ENCODE results near the gene SDK1. TPM values are rescaled to one million over a fixed set of nuclear protein-coding genes. Genes with fewer than 3 reads are reported as not detected.

The SDK1 gene
- total and polyA plus RNA-seq, 7 donors, result 0.31 to 2.4 (median 1.3) TPM

GRCh38 chr7:3605222-3605621 is 304.2 kb downstream of the SDK1 start:
- ATAC-seq (no peak), DNase-seq (no peak)
- no peak overlapping the region for H3K4me3 ChIP-seq
- no peaks in the 10 kb centered on the region for H3K27me3 ChIP-seq (ENCODE audit: insufficient read depth in 3 of 3, low read length in 2 of 3)
- H3K27ac ChIP-seq, result no peak overlapping the region
- H3K4me1 ChIP-seq, result no peaks in the 10 kb centered on the region
- H3K36me3 ChIP-seq (ENCODE audit: insufficient read depth in 1 of 2, low read depth in 1 of 2), result no peaks in the 10 kb centered on the region
- intact Hi-C loops (cut with DNase I), result no loop called here
- H3K9me3 ChIP-seq, result peaks cover 2% of the 10 kb centered on the region
- WGBS, 3 donors, result 56 to 63% (median 61%) methylated on average over 2 of the region's 2 CpGs
- TF ChIP-seq CTCF (IDR thresholded peaks at IDR 0.05), result no peak

DNA sequence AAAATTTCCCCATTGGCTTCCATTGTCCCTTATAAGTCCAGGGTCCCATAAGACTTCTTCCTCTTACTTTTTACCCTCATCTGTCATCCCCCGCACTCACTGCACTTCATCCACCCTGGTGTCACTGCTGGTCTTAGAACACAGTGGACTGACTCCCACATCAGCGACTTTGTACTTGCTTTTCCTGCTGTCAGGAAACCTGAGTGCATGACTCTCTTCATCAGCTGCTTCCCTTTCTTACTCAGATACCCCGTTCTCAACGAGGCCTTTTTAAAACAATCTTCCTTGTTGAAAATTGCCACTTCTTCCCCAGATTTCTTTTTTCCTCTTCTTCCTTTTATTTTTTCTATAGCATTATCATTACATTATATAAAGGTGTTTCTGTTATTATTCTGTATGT is 305.4 kb downstream of the SDK1 start:
- intact Hi-C loops (cut with DNase I), result no loop called here
- Histone ChIP-seq H3K9me3 (peaks cover 2% of the 10 kb centered on the region), H3K27me3 (ENCODE audit: insufficient read depth in 3 of 3, low read length in 2 of 3) (no peaks in the 10 kb centered on the region), H3K4me1 (no peaks in the 10 kb centered on the region), H3K36me3 (ENCODE audit: insufficient read depth in 1 of 2, low read depth in 1 of 2) (no peaks in the 10 kb centered on the region), H3K4me3 (no peak overlapping the region), H3K27ac (no peak overlapping the region)
- TF ChIP-seq CTCF (IDR thresholded peaks at IDR 0.05), result no peak
- DNase-seq (no peak), ATAC-seq (no peak)
- WGBS, 3 donors, result 64 to 74% (median 74%) methylated on average over 4 of the region's 4 CpGs

GRCh38 chr7:3607847-3608246 is 306.8 kb downstream of the SDK1 start:
- no peak for DNase-seq
- no peaks in the 10 kb centered on the region for H3K4me1 ChIP-seq
- H3K27me3 ChIP-seq (ENCODE audit: insufficient read depth in 3 of 3, low read length in 2 of 3), result no peaks in the 10 kb centered on the region
- H3K9me3 ChIP-seq, result no peaks in the 10 kb centered on the region
- no peak overlapping the region for H3K4me3 ChIP-seq
- no peak for ATAC-seq
- H3K36me3 ChIP-seq (ENCODE audit: insufficient read depth in 1 of 2, low read depth in 1 of 2), result no peaks in the 10 kb centered on the region
- WGBS, 3 donors, result 58 to 73% (median 62%) methylated on average over 8 of the region's 8 CpGs
- intact Hi-C loops (cut with DNase I), result no loop called here
- H3K27ac ChIP-seq, result no peak overlapping the region
- no peak for TF ChIP-seq CTCF (IDR thresholded peaks at IDR 0.05)

GRCh38 chr7:3616306-3616705 is 315.3 kb downstream of the SDK1 start:
- WGBS, 3 donors, result 83 to 88% (median 88%) methylated on average over 8 of the region's 8 CpGs
- ATAC-seq, result no peak

More at GRCh38 chr7:3616306-3616705, 315.3 kb downstream of the SDK1 start:
- no peaks in the 10 kb centered on the region for H3K27me3 ChIP-seq (ENCODE audit: insufficient read depth in 3 of 3, low read length in 2 of 3)
- no peak overlapping the region for H3K27ac ChIP-seq
- intact Hi-C loops (cut with DNase I), result no loop called here
- H3K4me1 ChIP-seq, result no peaks in the 10 kb centered on the region
- no peak for TF ChIP-seq CTCF (IDR thresholded peaks at IDR 0.05)
- no peaks in the 10 kb centered on the region for H3K36me3 ChIP-seq (ENCODE audit: insufficient read depth in 1 of 2, low read depth in 1 of 2)
- H3K4me3 ChIP-seq, result no peak overlapping the region
- DNase-seq, result no peak
- H3K9me3 ChIP-seq, result no peaks in the 10 kb centered on the region

Data from psoas muscle (tissue), 8 donors.